IPS-15b (cell line): ENCODE measurements around the gene RGS16.
A peak's percentile ranks its signal among the peaks of the same experiment; 100 is the strongest.

ENCODE experiments used
- H3K27me3 ChIP-seq: one replicate; pipeline ENCODE4 v1.6.1; 2013; ENCODE audit warnings: low read length; ENCODE audit not compliant: control insufficient read depth, insufficient read depth
- H3K36me3 ChIP-seq: one replicate; pipeline ENCODE4 v1.6.1; 2013; ENCODE audit warnings: low read length; ENCODE audit not compliant: control insufficient read depth, insufficient read depth
- H3K4me1 ChIP-seq: one replicate; pipeline ENCODE4 v1.6.1; 2013; ENCODE audit warnings: mild to moderate bottlenecking, low read length; ENCODE audit not compliant: control insufficient read depth, insufficient read depth
- H3K4me3 ChIP-seq: one replicate; pipeline ENCODE4 v1.5.1; 2013; ENCODE audit warnings: low read depth, low read length
- H3K9ac ChIP-seq: one replicate; pipeline ENCODE4 v1.6.1; 2013; ENCODE audit warnings: low read depth, mild to moderate bottlenecking, low read length
- H3K9me3 ChIP-seq: one replicate; pipeline ENCODE4 v1.6.1; 2013; ENCODE audit warnings: mild to moderate bottlenecking, low read length; ENCODE audit not compliant: control insufficient read depth, insufficient read depth

Gene RGS16

DNA sequence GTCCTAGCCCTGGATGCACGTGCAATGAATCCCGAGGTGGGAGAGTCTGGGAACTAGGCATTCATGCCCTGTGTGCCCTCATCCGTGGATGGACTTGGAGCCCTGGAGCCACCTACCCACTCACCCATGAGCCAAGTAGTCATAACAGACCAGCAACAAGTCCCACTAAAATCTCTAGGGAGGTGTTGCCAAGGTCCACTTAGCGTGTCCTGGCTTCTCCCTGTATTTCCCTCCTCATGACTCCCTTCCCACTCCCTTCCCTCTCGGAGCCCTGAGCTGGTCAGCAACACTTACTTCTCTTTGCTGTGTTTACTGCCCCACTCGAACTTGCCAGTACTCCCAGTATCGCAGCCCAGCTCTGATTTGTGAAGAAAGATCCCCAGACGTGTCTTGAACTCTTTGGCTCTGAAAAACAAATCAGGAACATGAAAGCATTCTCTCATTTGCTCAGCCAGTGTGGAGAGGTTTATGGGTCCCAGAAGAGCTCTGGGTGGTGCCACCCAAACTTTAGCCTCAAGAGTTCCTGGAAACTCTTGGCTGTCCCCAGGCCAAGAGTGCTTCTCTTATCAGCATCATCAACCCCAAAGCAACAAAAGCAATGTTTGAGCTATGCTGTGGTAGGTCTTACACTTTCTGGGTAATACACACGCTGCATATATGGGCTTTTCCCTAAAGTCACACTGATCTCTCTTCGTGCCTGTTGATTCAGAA, 1.1 kb downstream of the RGS16 start:
- Histone ChIP-seq H3K9ac (no peak overlapping the region), H3K9me3 (no peaks in the 10 kb centered on the region), H3K4me3 (peak overlapping the region; percentile 69), H3K36me3 (peaks cover 16% of the 10 kb centered on the region), H3K4me1 (peaks cover 11% of the 10 kb centered on the region), H3K27me3 (peaks cover 46% of the 10 kb centered on the region)

DNA sequence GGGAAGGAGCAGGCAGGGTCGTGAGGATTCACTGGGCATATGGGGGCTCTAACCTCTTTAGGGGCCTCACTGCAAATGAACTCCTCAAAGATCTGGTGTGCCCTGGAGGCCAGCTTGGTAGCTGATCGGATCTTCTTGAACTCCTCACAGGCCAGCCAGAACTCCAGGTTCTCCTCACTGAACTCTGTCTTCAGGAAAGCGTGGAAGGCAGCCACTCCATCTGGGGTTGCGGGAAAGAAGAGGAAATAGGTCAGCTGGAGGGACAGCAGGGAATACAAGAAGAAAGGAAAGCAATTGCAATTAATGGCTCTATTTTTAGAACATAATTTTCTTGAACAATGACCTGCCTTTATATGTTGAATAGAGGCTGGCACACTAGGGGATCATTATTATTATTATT, 2.3 kb downstream of the RGS16 start:
- H3K9ac ChIP-seq = no peak overlapping the region
- H3K27me3 ChIP-seq = peaks cover 39% of the 10 kb centered on the region
- no peaks in the 10 kb centered on the region for H3K9me3 ChIP-seq
- H3K4me3 ChIP-seq = no peak overlapping the region
- peaks cover 16% of the 10 kb centered on the region for H3K36me3 ChIP-seq
- peaks cover 11% of the 10 kb centered on the region for H3K4me1 ChIP-seq

GRCh38 chr1:182601416-182601786, 2.8 kb downstream of the RGS16 start:
- no peak overlapping the region for H3K4me3 ChIP-seq
- no peak overlapping the region for H3K9ac ChIP-seq
- peaks cover 11% of the 10 kb centered on the region for H3K4me1 ChIP-seq
- no peaks in the 10 kb centered on the region for H3K9me3 ChIP-seq
- H3K27me3 ChIP-seq = peaks cover 35% of the 10 kb centered on the region
- peaks cover 16% of the 10 kb centered on the region for H3K36me3 ChIP-seq

DNA sequence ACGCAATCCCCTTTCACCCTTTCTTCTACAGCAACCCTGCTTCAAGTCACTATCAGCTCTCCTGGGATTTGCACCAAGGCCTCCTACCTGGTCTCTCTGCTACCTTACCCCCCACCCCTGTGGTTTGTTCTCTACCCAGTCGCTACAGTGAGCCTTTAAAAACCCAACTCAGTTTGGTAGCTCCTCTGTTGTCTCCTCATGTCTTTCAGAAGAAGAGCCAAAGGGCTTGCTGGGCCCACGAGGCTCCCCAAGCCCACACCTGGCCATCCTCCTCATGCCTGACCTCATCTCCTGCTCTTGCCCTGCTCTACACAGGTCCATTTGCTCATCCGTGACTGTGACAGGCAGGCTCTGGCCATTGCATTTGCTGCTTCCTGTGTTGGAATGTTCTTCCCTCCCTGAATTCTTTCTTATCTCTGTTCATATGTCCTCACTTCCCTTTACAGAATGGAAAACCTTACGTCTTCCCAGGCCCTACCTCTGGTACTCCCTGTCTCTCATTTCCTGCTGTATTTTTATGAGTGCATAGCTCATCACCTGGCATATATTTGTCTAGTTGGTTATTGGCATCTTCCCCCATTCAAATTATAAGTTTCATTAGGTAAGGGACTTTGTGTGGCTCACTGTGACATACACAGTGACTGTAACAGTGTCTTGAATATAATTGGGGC, 3.3 kb downstream of the RGS16 start:
- H3K9ac ChIP-seq = no peak overlapping the region
- no peak overlapping the region for H3K4me3 ChIP-seq
- peaks cover 30% of the 10 kb centered on the region for H3K27me3 ChIP-seq
- H3K4me1 ChIP-seq = peaks cover 11% of the 10 kb centered on the region
- no peaks in the 10 kb centered on the region for H3K9me3 ChIP-seq
- peaks cover 16% of the 10 kb centered on the region for H3K36me3 ChIP-seq

- Histone ChIP-seq H3K9ac (no peak overlapping the region), H3K4me3 (no peak overlapping the region), H3K36me3 (peaks cover 16% of the 10 kb centered on the region), H3K27me3 (peaks cover 23% of the 10 kb centered on the region), H3K9me3 (no peaks in the 10 kb centered on the region), H3K4me1 (peaks cover 11% of the 10 kb centered on the region)
Measured at GRCh38 chr1:182600036-182600713, 4.0 kb downstream of the RGS16 start.

DNA sequence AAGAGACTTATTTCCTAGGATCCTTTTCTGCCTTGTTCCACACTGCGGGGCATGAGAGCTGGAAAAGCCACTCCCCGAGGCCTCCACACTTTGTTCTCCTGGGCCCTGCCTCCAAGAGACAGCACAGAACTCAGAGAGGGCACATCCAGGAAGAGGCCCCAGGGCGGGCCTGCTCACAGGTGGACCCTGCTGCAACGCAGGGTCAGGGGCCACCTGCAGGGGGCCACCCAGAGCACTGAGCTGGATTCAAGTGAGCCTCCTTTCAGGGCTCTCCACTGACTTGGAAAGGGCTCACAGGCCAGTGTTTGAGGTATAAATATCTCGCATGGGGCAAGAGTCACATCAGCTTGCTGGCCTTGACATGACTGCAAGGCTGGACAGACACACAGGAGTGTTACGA, 4.8 kb downstream of the RGS16 start:
- H3K4me1 ChIP-seq = peaks cover 11% of the 10 kb centered on the region
- peaks cover 16% of the 10 kb centered on the region for H3K36me3 ChIP-seq
- no peak overlapping the region for H3K4me3 ChIP-seq
- H3K27me3 ChIP-seq = peaks cover 15% of the 10 kb centered on the region
- no peaks in the 10 kb centered on the region for H3K9me3 ChIP-seq
- no peak overlapping the region for H3K9ac ChIP-seq

DNA sequence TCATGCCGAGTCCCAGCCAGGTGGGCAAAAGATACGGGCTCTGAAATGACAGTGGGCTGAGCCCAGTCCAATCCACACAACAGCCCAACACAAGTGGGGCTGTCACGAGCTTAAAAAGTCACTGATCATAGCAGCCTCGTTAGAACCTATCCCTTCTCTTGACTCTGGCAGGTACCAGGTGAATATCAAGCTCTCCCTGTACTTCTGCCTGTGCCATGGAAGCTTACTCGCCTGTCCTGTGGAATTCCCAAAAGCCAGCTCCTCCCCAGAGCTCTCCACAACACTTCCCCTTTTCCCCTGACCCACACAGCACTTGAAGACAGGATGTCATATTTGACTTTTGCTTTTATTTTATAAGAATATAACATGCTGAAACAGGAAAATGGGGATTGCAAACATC, 5.9 kb downstream of the RGS16 start:
- no peaks in the 10 kb centered on the region for H3K9me3 ChIP-seq
- H3K4me1 ChIP-seq = peaks cover 9% of the 10 kb centered on the region
- H3K9ac ChIP-seq = no peak overlapping the region
- peaks cover 8% of the 10 kb centered on the region for H3K27me3 ChIP-seq
- H3K4me3 ChIP-seq = no peak overlapping the region
- peaks cover 16% of the 10 kb centered on the region for H3K36me3 ChIP-seq

DNA sequence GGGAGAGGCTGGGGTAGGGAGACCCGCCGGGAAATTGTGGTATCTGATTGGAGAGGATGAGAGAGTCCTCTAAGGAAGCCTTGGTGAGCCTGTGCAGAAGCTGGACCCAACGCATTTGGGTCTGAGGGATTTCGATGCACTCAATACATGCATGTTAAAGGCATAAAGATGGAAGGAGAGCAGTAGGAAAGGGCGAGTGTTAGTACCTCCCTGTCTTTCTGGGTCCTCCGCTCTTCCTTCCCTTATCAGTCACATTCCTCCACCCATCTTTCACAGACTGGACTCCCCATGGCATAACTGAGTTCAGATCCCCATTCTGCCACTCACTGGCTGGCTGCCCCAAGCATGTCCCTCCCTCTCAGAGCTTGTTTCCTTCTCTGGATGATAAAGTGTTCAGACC, 7.3 kb downstream of the RGS16 start:
- Histone ChIP-seq H3K4me3 (no peak overlapping the region), H3K36me3 (peaks cover 16% of the 10 kb centered on the region), H3K27me3 (no peaks in the 10 kb centered on the region), H3K9ac (no peak overlapping the region), H3K4me1 (no peaks in the 10 kb centered on the region), H3K9me3 (no peaks in the 10 kb centered on the region)

DNA sequence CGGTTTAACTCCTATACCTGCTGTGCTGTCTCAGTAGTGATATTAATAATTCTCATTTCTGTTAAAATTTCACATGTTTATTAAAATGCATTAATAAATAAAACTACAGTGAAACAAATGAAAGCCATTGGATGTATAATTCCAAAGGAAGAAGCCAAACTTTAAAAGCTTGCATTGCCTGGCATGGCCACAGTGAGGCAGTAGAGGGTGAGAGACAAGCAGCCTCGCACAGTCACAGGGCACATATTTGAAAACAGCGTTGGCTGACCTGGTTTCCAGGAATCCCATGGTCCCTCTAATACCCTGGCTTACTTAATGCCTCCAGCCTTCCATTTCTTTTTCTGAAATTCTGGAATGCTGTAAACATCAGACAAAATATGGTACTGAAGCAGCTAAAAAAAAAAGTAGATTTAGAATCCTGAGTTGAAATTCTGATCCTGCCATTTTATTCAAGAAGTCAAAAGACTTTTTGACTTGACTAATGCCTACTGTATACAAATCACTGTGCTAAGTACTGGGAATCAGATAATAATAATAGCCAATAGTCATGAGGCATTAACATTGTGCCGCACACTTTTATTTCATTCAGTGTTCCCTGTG, 8.4 kb downstream of the RGS16 start:
- Histone ChIP-seq H3K27me3 (no peaks in the 10 kb centered on the region), H3K9me3 (no peaks in the 10 kb centered on the region), H3K9ac (no peak overlapping the region), H3K36me3 (peaks cover 12% of the 10 kb centered on the region), H3K4me1 (no peaks in the 10 kb centered on the region), H3K4me3 (no peak overlapping the region)

GRCh38 chr1:182589931-182590330, 14.3 kb downstream of the RGS16 start:
- H3K36me3 ChIP-seq = no peaks in the 10 kb centered on the region
- peaks cover 5% of the 10 kb centered on the region for H3K4me1 ChIP-seq
- no peaks in the 10 kb centered on the region for H3K27me3 ChIP-seq
- no peak overlapping the region for H3K4me3 ChIP-seq
- H3K9me3 ChIP-seq = no peaks in the 10 kb centered on the region
- H3K9ac ChIP-seq = no peak overlapping the region

DNA sequence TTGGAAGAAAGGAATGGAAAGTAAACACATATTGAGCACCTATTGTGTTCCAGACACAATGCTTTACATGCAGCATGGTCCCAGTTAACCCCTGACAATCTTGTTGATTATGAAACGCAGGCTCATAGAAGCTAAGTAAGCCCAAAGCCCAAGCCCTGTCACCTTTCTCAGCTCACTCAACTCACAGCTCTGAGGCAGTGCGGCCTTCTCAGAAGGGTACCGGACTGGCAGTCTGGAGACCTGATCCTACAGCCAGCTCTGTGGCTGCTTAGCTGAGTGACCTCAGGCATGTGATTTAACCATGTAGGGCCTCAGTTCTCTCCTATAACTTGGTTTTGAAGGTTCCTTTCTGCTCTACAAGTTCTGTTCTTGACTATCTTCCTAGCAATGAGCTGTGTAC, 14.7 kb downstream of the RGS16 start:
- peaks cover 5% of the 10 kb centered on the region for H3K4me1 ChIP-seq
- H3K36me3 ChIP-seq = no peaks in the 10 kb centered on the region
- no peak overlapping the region for H3K9ac ChIP-seq
- H3K4me3 ChIP-seq = peak overlapping the region; percentile 47
- no peaks in the 10 kb centered on the region for H3K9me3 ChIP-seq
- no peaks in the 10 kb centered on the region for H3K27me3 ChIP-seq
